Activated B cell treated with CpG ODN at 0.5 μM for 24 hours (primary cell): Measurements from ENCODE around the gene CCN2. TPM values are rescaled to one million over a fixed set of nuclear protein-coding genes. Genes with fewer than 3 reads are reported as not detected.

ENCODE experiments used
- ATAC-seq: fragments of 200-7000 bp; cut with Tn5 transposase; one replicate; pipeline ENCODE4 v1.10.0; 2021; ENCODE audit warnings: low read depth, mild to moderate bottlenecking, moderate library complexity
- CTCF ChIA-PET: fragments of 350-600 bp; sonication (Branson Sonifier 250); formaldehyde crosslinking; loops from one replicate; lab custom pipeline; 2021; ENCODE audit warnings: antibody characterized with exemption; lab: Charles Lee
- POLR2A ChIA-PET: fragments of 350-600 bp; sonication (Branson Sonifier 250); formaldehyde crosslinking; loops from one replicate; lab custom pipeline; 2021; ENCODE audit warnings: antibody characterized with exemption; lab: Charles Lee
- DNase-seq: peaks from one replicate; pipeline ENCODE4 v3.0.0; 2022
- H3K27ac Mint-ChIP-seq: one replicate; pipeline ENCODE4 v1.8.0; 2020; ENCODE audit warnings: mixed read lengths
- H3K27me3 Mint-ChIP-seq: one replicate; pipeline ENCODE4 v1.8.0; 2021; ENCODE audit warnings: mixed read lengths
- H3K36me3 Mint-ChIP-seq: one replicate; pipeline ENCODE4 v1.8.0; 2021; ENCODE audit warnings: low read depth, mixed read lengths
- H3K4me1 Mint-ChIP-seq: one replicate; pipeline ENCODE4 v1.8.0; 2021; ENCODE audit warnings: mixed read lengths
- H3K4me3 Mint-ChIP-seq: one replicate; pipeline ENCODE4 v1.8.0; 2020; ENCODE audit warnings: mild to moderate bottlenecking, mixed read lengths
- H3K9me3 Mint-ChIP-seq: one replicate; pipeline ENCODE4 v1.8.0; 2020; ENCODE audit warnings: mixed read lengths
- intact Hi-C: fragments of 100-400 bp; cut with micrococcal nuclease; formaldehyde crosslinking; loops from one replicate; pipeline ENCODE4 v1.15.1; 2024
- total RNA-seq: library from RNA; stranded (reverse); gene quantifications from 2 replicates; pipeline ENCODE4 v1.2.3, GENCODE V29; 2022
- TF ChIP-seq, protein P1 (sequence below): fragments of 200-600 bp; IDR thresholded peaks from one replicate; pipeline ENCODE4 v1.8.0; 2022; ENCODE audit warnings: antibody characterized with exemption, mild to moderate bottlenecking

The CCN2 gene
- total RNA-seq, 1 donor from 2014 or later: 0.35 TPM

DNA sequence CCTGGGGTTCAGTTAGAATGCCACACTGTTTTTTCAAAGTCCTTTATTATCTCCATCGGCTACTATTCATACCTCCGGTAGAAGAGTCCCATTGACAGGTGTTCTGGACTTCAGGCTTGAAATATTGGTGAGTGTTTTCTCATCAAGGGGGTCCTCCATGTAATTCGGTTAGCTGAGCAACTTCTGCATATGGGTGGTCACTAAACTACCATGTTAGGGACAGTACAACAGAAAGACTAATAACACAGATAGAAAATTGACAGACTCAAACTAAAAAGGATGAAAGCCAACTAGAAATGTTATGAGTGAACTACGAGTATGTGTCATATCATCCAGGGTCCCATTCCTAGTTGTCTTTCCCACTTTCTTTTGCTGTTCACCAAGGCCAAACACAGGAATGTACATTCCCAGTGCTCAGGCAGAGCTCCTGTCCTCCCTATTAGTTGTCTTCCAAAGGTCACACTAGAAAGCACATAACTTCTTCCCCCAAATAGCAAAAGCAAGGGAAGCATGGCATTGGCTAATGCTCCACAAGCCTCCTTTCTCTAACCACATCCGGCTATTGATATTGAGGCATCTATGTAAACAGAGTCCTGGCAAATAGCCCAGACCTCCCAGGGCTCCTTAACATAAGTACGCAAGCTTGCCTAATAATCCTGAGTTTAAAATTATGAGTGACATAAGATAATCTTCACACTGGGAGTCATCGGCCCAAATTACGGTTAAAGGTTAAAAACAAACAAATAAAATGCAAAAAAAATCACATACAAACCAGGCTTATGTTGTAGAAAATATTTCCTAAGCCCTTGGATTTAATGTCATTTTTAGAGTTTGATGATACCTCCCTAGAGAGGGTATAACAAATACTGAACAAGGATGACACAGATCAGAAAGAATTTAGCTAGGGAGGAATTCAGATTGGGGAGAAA is 13.2 kb downstream of the CCN2 start:
- no peak overlapping the region for H3K27ac Mint-ChIP-seq

DNA sequence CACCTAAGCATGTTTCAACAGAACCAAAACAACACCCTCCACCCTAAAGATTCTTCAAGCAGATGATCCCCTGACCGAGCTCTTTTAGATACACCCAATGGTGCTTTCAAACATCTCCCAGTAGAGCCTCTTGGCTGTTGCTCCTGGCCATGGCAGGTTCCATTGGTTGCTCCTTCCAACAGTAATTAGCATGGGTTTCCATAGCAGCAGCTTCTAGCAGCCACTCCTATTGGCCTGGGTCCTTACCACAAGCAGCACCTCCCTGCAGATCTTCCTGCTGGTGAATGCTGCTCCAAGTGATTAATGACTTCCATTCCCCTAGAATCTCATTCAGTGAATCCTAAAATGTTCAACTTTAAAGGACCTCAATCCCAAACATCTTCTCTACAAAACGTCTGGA is 13.9 kb downstream of the CCN2 start:
- no peak for ATAC-seq
- Mint-ChIP-seq H3K27me3 (peaks cover 3% of the 10 kb centered on the region), H3K36me3 (no peaks in the 10 kb centered on the region), H3K4me3 (no peak overlapping the region), H3K4me1 (no peaks in the 10 kb centered on the region), H3K27ac (no peak overlapping the region), H3K9me3 (no peaks in the 10 kb centered on the region)
- ChIA-PET CTCF (no interaction called here), POLR2A (no interaction called here)
- DNase-seq: no peak
- intact Hi-C loops: no loop called here
- TF ChIP-seq, protein P1, sequence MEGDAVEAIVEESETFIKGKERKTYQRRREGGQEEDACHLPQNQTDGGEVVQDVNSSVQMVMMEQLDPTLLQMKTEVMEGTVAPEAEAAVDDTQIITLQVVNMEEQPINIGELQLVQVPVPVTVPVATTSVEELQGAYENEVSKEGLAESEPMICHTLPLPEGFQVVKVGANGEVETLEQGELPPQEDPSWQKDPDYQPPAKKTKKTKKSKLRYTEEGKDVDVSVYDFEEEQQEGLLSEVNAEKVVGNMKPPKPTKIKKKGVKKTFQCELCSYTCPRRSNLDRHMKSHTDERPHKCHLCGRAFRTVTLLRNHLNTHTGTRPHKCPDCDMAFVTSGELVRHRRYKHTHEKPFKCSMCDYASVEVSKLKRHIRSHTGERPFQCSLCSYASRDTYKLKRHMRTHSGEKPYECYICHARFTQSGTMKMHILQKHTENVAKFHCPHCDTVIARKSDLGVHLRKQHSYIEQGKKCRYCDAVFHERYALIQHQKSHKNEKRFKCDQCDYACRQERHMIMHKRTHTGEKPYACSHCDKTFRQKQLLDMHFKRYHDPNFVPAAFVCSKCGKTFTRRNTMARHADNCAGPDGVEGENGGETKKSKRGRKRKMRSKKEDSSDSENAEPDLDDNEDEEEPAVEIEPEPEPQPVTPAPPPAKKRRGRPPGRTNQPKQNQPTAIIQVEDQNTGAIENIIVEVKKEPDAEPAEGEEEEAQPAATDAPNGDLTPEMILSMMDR: no peak

More for the DNA sequence above, 13.2 kb downstream of the CCN2 start:
- H3K36me3 Mint-ChIP-seq: no peaks in the 10 kb centered on the region
- no peak overlapping the region for H3K4me3 Mint-ChIP-seq
- ChIA-PET POLR2A (no interaction called here), CTCF (no interaction called here)
- intact Hi-C loops: no loop called here
- no peaks in the 10 kb centered on the region for H3K9me3 Mint-ChIP-seq
- TF ChIP-seq, protein P1: no peak
- no peak for DNase-seq
- no peaks in the 10 kb centered on the region for H3K4me1 Mint-ChIP-seq
- no peak for ATAC-seq
- peaks cover 3% of the 10 kb centered on the region for H3K27me3 Mint-ChIP-seq

DNA sequence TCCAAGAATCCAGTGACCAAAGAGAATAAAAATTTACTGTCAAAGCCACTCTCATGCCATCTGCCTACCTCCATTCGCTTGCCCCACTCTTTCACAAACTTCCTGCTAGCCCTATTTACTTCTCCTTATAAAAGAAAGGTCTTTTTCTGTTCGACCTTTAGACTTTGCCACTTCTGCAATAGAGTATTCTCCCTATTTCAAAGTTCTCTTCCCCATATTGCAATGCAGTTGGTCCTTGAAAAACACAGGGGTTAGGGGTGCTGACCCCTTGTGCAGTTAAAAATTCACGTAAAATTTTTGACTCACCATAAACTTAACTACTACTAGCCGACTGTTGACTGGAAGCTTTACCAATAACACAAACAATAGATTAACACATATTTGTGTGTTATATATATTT is 15.0 kb downstream of the CCN2 start:
- ChIA-PET POLR2A (no interaction called here), CTCF (interaction anchor here (1.0 kb wide), 1 partner anchor 14 kb away, joined by 3 read pairs; no protein-coding TSS in a partner anchor)
- intact Hi-C loops: no loop called here
- Mint-ChIP-seq H3K4me3 (no peak overlapping the region), H3K4me1 (no peaks in the 10 kb centered on the region), H3K27me3 (peaks cover 6% of the 10 kb centered on the region), H3K36me3 (no peaks in the 10 kb centered on the region), H3K27ac (no peak overlapping the region), H3K9me3 (no peaks in the 10 kb centered on the region)
- no peak for ATAC-seq
- TF ChIP-seq, protein P1: no peak
- DNase-seq: no peak

DNA sequence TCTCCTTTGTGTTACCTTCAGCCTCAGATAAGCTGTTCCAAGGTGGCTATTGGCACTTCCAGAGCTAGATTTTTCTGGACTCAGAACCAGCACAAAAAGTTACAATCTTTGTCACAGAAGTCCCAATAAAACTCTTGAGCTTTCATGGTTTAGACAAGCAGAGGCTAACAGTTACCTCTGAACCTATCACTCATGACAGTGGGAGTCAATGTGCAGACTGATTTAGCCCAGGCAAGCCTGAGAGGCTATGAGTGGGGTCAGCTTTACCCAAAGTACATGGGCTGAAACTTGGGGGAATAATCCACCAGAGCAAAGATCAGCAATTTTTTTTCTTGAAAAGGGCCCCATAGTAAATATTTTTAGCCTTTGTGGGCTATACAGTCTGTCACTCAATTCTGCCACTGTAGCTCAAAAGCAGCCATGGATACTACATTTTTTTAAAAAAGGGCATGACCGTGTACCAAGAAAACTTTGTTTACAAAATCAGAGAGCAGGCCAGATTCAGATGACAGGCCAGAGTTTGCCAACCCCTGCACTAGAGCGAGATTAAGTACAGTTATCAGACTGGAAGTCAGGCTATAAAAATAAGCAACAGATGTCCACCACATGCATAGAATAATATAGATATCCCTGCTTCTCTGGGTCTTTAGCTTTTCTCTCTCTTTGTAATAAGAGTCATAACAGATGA is 20.0 kb downstream of the CCN2 start:
- Mint-ChIP-seq H3K27ac (no peak overlapping the region), H3K9me3 (no peaks in the 10 kb centered on the region), H3K4me3 (no peak overlapping the region), H3K4me1 (no peaks in the 10 kb centered on the region), H3K36me3 (no peaks in the 10 kb centered on the region), H3K27me3 (peaks cover 6% of the 10 kb centered on the region)
- no peak for ATAC-seq
- TF ChIP-seq, protein P1: no peak
- ChIA-PET POLR2A (no interaction called here), CTCF (interaction anchor here (2.1 kb wide), 1 partner anchor 16 kb away, joined by 6 read pairs; no protein-coding TSS in a partner anchor)
- DNase-seq: no peak
- intact Hi-C loops: no loop called here

DNA sequence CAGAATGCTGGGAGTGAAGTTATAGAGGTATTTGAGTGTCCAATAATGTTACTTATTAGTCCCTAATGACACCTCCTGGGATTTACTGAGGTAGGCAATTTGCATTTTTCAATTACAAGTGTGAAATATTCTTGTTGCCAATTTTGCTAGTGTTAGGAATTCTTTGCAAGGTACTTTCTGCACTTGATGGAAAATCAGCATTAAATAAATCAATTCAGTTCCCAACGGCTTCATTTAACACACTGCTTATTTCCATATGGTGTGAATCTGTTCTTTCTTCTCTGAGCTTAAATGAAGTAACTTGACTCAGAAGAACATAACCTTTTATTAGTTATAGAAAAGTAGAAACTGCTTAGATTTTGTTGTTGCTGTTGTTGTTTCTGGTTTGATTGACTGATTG is 21.2 kb downstream of the CCN2 start:
- POLR2A ChIA-PET: no interaction called here
- intact Hi-C loops: no loop called here
- DNase-seq: no peak
- H3K27me3 Mint-ChIP-seq: peaks cover 4% of the 10 kb centered on the region
- CTCF ChIA-PET: interaction anchor here (1.1 kb wide), 1 partner anchor 15 kb away, joined by 4 read pairs; no protein-coding TSS in a partner anchor
- TF ChIP-seq, protein P1: no peak
- no peaks in the 10 kb centered on the region for H3K36me3 Mint-ChIP-seq
- H3K27ac Mint-ChIP-seq: no peak overlapping the region
- H3K4me1 Mint-ChIP-seq: no peaks in the 10 kb centered on the region
- H3K9me3 Mint-ChIP-seq: no peaks in the 10 kb centered on the region
- H3K4me3 Mint-ChIP-seq: no peak overlapping the region
- ATAC-seq: no peak
